ENCODE measurements around the gene SCFD2. TPM values are rescaled to one million over a fixed set of nuclear protein-coding genes. Genes with fewer than 3 reads are reported as not detected.

Gene SCFD2
- total and polyA plus RNA-seq, 2 donors (not counting 3 experiments of a cell fraction or from before 2014, with no cell fraction given), result 12.3 to 22.8 TPM

DNA sequence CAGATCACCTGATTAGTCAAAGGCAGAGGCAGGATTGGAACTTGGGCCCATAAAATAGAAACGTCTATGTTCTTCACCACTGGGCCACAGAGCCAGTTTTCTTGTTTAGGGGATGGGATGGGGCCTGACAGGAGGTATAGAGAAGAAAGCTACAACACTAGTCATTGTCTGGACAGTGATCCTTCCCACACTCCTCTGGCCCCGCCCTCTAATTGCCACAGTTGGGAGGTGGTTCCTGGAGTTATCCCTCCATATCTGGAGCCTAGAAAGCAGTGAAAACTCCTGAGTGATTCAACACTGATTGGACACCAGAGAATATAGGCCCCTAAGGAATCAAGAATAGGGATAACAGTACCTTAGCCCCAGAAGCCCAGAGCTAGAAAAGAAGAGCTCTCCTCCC lies 480.9 kb downstream of the SCFD2 start:
- Histone ChIP-seq H3K9me3 (replicated peaks; ENCODE audit: control insufficient read depth, insufficient read depth, low read length) (no peaks in the 10 kb centered on the region), H3K4me3 (replicated peaks in 1 of 3; ENCODE audit: insufficient read depth in 1 of 3, low read depth in 1 of 3, low read length in 3 of 3) (no peak overlapping the region), H4K20me1 (replicated peaks; ENCODE audit: control insufficient read depth, extremely low read depth, insufficient read depth, low read length) (no peaks in the 10 kb centered on the region), H3K36me3 (ENCODE audit: control insufficient read depth in 2 of 2, extremely low read depth in 1 of 2, insufficient read depth in 2 of 2, low read length in 2 of 2) (no peaks in the 10 kb centered on the region), H3K27me3 (ENCODE audit: control insufficient read depth in 2 of 2, insufficient read depth in 2 of 2, low read length in 2 of 2) (no peaks in the 10 kb centered on the region), H3K4me1 (ENCODE audit: control insufficient read depth, extremely low read depth, insufficient read depth, low read length) (no peaks in the 10 kb centered on the region), H3K9ac (replicated peaks; ENCODE audit: extremely low read depth, insufficient read depth, low read length) (no peak overlapping the region), H3K79me2 (ENCODE audit: control insufficient read depth, insufficient read depth, low read length) (no peaks in the 10 kb centered on the region), H3K9me1 (replicated peaks; ENCODE audit: control insufficient read depth, extremely low read depth, insufficient read depth, low read length) (no peaks in the 10 kb centered on the region), H3K4me2 (ENCODE audit: insufficient read depth, low read length) (no peak overlapping the region), H2AFZ (ENCODE audit: low read depth, low read length) (no peak overlapping the region), H3K27ac (ENCODE audit: insufficient read depth, low read depth, low read length) (no peak overlapping the region)
- dilution Hi-C loops (cut with MboI; ENCODE audit: extremely low pct_ligation_motif_present, low sequenced_read_pairs) (no loop called here), intact Hi-C loops (cut with micrococcal nuclease) (no loop called here)
- no TSS peak for BruUV-seq (replicated peaks)
- DNase-seq (ENCODE audit: low read depth, low spot score) (no peak), FAIRE-seq (no peak)
- ChIA-PET POLR2A (no interaction called here), CTCF (interaction anchor here (0.5 kb wide), 1 partner anchor 509 kb away, joined by 3 read pairs; no protein-coding TSS in a partner anchor)
- TF ChIP-seq JUN (IDR thresholded peaks at IDR 0.05; ENCODE audit: borderline replicate concordance, insufficient read depth, insufficient read length, low read depth) (no peak), MYC (IDR thresholded peaks at IDR 0.05; ENCODE audit: low read depth, low read length) (no peak), EZH2 (IDR thresholded peaks at IDR 0.05; ENCODE audit: borderline replicate concordance, low read depth, low read length, severe bottlenecking) (no peak), POLR2A (IDR thresholded peaks at IDR 0.05; ENCODE audit: low read depth, low read length) (no peak), GATA2 (IDR thresholded peaks at IDR 0.05; ENCODE audit: insufficient read depth, insufficient read length, low read depth, low read length) (no peak), FOS (IDR thresholded peaks at IDR 0.05; ENCODE audit: borderline replicate concordance, insufficient read depth, low read length) (no peak), POLR2AphosphoS5 (IDR thresholded peaks at IDR 0.05; ENCODE audit: insufficient read depth, low read depth, low read length) (no peak)
- TF ChIP-seq, protein P1, sequence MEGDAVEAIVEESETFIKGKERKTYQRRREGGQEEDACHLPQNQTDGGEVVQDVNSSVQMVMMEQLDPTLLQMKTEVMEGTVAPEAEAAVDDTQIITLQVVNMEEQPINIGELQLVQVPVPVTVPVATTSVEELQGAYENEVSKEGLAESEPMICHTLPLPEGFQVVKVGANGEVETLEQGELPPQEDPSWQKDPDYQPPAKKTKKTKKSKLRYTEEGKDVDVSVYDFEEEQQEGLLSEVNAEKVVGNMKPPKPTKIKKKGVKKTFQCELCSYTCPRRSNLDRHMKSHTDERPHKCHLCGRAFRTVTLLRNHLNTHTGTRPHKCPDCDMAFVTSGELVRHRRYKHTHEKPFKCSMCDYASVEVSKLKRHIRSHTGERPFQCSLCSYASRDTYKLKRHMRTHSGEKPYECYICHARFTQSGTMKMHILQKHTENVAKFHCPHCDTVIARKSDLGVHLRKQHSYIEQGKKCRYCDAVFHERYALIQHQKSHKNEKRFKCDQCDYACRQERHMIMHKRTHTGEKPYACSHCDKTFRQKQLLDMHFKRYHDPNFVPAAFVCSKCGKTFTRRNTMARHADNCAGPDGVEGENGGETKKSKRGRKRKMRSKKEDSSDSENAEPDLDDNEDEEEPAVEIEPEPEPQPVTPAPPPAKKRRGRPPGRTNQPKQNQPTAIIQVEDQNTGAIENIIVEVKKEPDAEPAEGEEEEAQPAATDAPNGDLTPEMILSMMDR (IDR thresholded peaks at IDR 0.05; ENCODE audit: extremely low read depth in 1 of 2, insufficient read depth in 1 of 2, low read depth in 1 of 2, low read length in 2 of 2), result no peak
- TF ChIP-seq, protein P2, sequence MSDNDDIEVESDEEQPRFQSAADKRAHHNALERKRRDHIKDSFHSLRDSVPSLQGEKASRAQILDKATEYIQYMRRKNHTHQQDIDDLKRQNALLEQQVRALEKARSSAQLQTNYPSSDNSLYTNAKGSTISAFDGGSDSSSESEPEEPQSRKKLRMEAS (IDR thresholded peaks at IDR 0.05; ENCODE audit: insufficient read depth, insufficient read length), result no peak
